AG04450 (cell line): ENCODE measurements around the gene PLA2G4A. TPM values are rescaled to one million over a fixed set of nuclear protein-coding genes. Genes with fewer than 3 reads are reported as not detected.

ENCODE experiments used
- CTCF ChIA-PET: fragments of 300-600, 350-600 bp; formaldehyde crosslinking; extraction: SDS; loops from one replicate; lab custom pipeline; 2022; ENCODE audit warnings: antibody characterized with exemption, inconsistent platforms; lab: Charles Lee
- POLR2A ChIA-PET: fragments of 350-600 bp; formaldehyde crosslinking; extraction: SDS; loops from one replicate; lab custom pipeline; 2021; ENCODE audit warnings: antibody characterized with exemption, inconsistent platforms; lab: Yijun Ruan, JAX
- DNase-seq: peaks from one replicate; pipeline ENCODE4 v3.0.0-alpha.2; 2011; ENCODE audit warnings: low read depth, low spot score
- H3K27ac ChIP-seq: one replicate; pipeline ENCODE4 v1.5.1; 2012; ENCODE audit warnings: low read depth, low read length, control low read depth
- H3K27me3 ChIP-seq: one replicate; pipeline ENCODE4 v1.6.0; 2012; ENCODE audit warnings: low read length; ENCODE audit not compliant: control insufficient read depth, insufficient read depth
- H3K4me3 ChIP-seq: 2 replicates; pipeline ENCODE4 v1.5.1; 2011; ENCODE audit warnings: mild to moderate bottlenecking, low read depth, low read length, control low read depth
- H3K9me3 ChIP-seq: 2 replicates; pipeline ENCODE4 v1.5.1; 2012; ENCODE audit warnings: low read length; ENCODE audit not compliant: control insufficient read depth, insufficient read depth
- polyA minus RNA-seq: library from RNA; depleted of rRNA, polyadenylated mRNA; stranded (reverse); fragments of >200 nt; gene quantifications from 2 replicates; pipeline ENCODE4 v1.2.3, GENCODE V29; 2011; rRNA and poly(A)+ RNA removed
- polyA plus RNA-seq: library from polyadenylated mRNA; depleted of rRNA; stranded (reverse); fragments of >200 nt; gene quantifications from 2 replicates; pipeline ENCODE4 v1.2.3, GENCODE V29; 2011; rRNA removed
- TF ChIP-seq, protein P1 (sequence below): IDR thresholded peaks from 2 replicates; pipeline ENCODE4 v1.5.1; 2011; ENCODE audit warnings: low read depth, low read length, control low read depth, inconsistent platforms

The PLA2G4A gene
- polyA plus RNA-seq, result 3.9 and 5.5 TPM in 2 replicates
- 1.8 and 3.5 TPM in 2 replicates for polyA minus RNA-seq

DNA sequence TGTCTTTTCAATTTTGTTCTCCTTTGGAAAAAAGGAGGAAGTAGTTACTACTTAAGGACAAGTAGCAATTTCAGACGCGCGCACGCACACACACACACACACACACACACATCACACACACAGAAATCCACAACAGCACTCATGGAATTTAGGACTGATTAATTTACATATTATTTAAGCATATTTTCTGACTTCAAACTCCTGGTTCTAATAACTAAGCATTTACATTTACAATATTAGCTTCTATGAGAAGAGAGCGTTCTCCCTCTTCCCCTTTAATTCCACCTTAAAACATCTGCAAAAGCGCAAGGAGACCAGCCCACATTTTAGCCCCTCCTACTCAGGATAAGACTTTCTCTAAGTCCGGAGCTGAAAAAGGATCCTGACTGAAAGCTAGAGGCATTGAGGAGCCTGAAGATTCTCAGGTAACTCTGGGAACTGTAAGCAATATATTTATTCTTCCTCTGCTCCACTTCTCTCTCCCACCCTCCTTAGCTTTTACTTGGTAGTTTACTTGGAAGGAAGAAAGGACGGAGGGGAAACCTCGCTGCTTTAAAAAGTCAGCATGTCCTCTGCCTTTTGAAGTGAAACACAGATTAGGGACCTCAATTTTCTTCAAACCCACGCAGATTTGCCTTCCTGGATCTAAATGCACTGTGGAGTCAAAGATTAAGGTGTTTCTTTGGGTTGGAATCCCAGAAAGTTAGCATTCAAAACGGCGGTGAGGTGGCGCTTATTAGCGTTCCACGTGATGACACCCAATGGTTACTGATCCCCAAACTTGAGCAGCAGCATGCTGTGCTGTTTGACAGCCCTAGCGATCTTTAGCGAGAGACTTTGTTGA is at the start of gene PLA2G4A:
PLA2G4A (plus strand) TSS at position 339 of the 844 bp plus-strand sequence. CDS start 25,406 bp downstream, outside the sequence.
- POLR2A ChIA-PET, result no interaction called here
- Histone ChIP-seq H3K4me3 (peak within 1 kb of the TSS; percentile 74), H3K27ac (no peak within 1 kb of the TSS), H3K27me3 (no peaks in the 10 kb centered on the region), H3K9me3 (no peaks in the 10 kb centered on the region)
- TF ChIP-seq, protein P1, sequence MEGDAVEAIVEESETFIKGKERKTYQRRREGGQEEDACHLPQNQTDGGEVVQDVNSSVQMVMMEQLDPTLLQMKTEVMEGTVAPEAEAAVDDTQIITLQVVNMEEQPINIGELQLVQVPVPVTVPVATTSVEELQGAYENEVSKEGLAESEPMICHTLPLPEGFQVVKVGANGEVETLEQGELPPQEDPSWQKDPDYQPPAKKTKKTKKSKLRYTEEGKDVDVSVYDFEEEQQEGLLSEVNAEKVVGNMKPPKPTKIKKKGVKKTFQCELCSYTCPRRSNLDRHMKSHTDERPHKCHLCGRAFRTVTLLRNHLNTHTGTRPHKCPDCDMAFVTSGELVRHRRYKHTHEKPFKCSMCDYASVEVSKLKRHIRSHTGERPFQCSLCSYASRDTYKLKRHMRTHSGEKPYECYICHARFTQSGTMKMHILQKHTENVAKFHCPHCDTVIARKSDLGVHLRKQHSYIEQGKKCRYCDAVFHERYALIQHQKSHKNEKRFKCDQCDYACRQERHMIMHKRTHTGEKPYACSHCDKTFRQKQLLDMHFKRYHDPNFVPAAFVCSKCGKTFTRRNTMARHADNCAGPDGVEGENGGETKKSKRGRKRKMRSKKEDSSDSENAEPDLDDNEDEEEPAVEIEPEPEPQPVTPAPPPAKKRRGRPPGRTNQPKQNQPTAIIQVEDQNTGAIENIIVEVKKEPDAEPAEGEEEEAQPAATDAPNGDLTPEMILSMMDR, result no peak
- CTCF ChIA-PET, result interaction anchor here (0.6 kb wide), 1 partner anchor 157 kb away, joined by 3 read pairs; no protein-coding TSS in a partner anchor
- DNase-seq, result no peak

DNA sequence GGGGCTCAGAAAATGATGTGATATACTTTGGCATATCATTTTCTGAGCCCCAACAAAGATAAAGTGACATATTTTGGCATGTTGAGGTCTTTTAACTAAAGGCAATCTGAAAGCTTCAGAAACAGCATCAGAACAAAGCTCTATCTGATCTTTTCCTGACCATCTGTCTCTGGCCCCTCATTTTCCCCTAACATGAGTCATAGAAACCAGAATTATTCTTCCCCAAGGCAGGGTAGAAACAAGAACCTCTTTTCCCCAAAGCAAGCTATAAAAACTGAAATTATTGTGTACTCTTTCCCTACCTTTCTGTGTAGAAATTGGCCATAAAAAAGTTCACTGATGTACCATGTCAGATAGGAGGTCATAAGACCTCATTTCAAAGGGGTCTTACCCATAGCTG is 48.7 kb upstream of the PLA2G4A start:
- ChIA-PET CTCF (no interaction called here), POLR2A (interaction anchor here (0.7 kb wide), 1 partner anchor 248 kb away, joined by 3 read pairs; no protein-coding TSS in a partner anchor)
- no peaks in the 10 kb centered on the region for H3K27me3 ChIP-seq
- H3K27ac ChIP-seq, result no peak overlapping the region
- TF ChIP-seq, protein P1, result no peak
- DNase-seq, result no peak
- H3K9me3 ChIP-seq, result no peaks in the 10 kb centered on the region
- no peak overlapping the region for H3K4me3 ChIP-seq

DNA sequence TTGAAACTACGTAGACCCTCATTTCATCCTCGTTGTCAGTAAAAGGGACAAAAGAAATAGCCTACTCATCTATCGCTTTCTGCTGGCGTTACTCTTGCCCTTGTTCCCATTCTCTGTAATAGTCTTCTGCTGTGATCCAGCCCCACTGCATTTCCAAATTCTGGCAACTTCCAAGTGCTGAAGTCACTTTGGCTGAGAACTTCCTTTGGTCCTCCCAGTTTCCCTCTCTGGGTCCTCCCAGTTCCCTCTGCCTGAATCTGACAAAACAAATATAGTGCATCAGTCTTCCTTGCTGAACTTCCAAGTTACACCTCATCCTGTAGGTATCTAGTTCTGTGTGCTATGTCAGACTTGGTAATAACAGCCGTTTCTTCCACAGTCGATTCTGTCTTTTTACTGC is 47.0 kb upstream of the PLA2G4A start:
- H3K4me3 ChIP-seq, result no peak overlapping the region
- CTCF ChIA-PET, result no interaction called here
- POLR2A ChIA-PET, result no interaction called here
- TF ChIP-seq, protein P1, result no peak
- no peaks in the 10 kb centered on the region for H3K9me3 ChIP-seq
- DNase-seq, result no peak
- H3K27ac ChIP-seq, result no peak overlapping the region
- no peaks in the 10 kb centered on the region for H3K27me3 ChIP-seq

DNA sequence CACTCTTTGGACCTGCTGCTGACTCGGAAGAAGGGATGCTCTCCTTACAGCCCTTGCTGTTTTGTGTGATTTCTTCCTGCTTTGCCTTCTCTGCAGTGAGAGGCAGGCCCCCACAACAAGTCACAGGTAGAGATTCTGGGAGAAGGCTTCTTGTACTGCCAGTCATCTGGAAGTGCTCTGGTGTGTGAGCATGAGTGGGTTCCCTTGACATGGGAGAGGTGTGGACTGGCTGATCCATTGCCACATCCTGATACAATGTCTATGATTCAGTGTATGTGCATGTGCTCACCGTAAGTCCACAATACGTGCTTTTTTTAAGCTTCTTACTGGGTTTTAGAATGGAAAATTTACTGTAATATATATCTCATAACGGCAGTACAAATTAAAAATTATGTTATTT is 46.0 kb upstream of the PLA2G4A start:
- DNase-seq, result no peak
- Histone ChIP-seq H3K27ac (no peak overlapping the region), H3K4me3 (no peak overlapping the region), H3K27me3 (no peaks in the 10 kb centered on the region), H3K9me3 (no peaks in the 10 kb centered on the region)
- CTCF ChIA-PET, result interaction anchor here (1.3 kb wide), 1 partner anchor 28 kb away, joined by 4 read pairs; no protein-coding TSS in a partner anchor
- POLR2A ChIA-PET, result no interaction called here
- TF ChIP-seq, protein P1, result no peak

DNA sequence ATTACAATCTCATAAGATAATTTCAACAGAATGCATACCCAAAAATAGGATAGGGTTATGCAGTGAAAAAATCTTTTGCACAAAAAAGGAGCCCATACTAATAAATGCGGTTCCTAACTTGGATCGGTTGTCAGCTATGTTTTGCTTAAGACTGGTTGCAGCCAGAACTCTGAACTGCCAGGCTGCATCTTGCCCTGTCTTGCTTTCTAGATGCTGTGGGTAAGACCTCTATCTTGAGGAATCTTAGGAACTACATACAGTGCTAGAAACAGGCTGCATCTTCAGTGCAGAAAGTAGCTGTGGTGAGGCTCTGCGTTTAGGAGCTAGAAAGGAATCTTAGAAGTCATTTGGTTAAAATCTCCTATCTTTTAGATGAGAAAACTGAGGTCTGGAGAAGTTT is 45.6 kb upstream of the PLA2G4A start:
- H3K9me3 ChIP-seq, result no peaks in the 10 kb centered on the region
- POLR2A ChIA-PET, result no interaction called here
- H3K27me3 ChIP-seq, result no peaks in the 10 kb centered on the region
- H3K27ac ChIP-seq, result no peak overlapping the region
- CTCF ChIA-PET, result interaction anchor here (1.3 kb wide), 1 partner anchor 29 kb away, joined by 4 read pairs; no protein-coding TSS in a partner anchor
- H3K4me3 ChIP-seq, result no peak overlapping the region
- TF ChIP-seq, protein P1, result no peak
- no peak for DNase-seq
